Lower leg skin (tissue), 3 donors: ENCODE measurements around the gene PTCD2.

ENCODE experiments used
- CTCF ChIP-seq, 3 donors: fragments of 450-650 bp; IDR thresholded peaks; one replicate each; pipeline ENCODE4 v1.5.1; 2016; ENCODE audit warnings: antibody characterized with exemption in 3 of 3, mild to moderate bottlenecking in 3 of 3, moderate library complexity in 2 of 3
- POLR2A ChIP-seq, 2 donors: fragments of 450-650 bp; IDR thresholded peaks; one replicate each; pipeline ENCODE4 v1.6.1; 2016 to 2017; ENCODE audit warnings: antibody characterized with exemption in 2 of 2, mild to moderate bottlenecking in 1 of 2, moderate library complexity in 1 of 2

- TF ChIP-seq CTCF (IDR thresholded peaks at IDR 0.05): no peak
- no peak for TF ChIP-seq POLR2A (IDR thresholded peaks at IDR 0.05)
Observed at GRCh38 chr5:72305194-72306142, 14.7 kb upstream of the PTCD2 start.
